CD14-positive monocyte (primary cell): Measurements from ENCODE around the gene KRT17. TPM values are rescaled to one million over a fixed set of nuclear protein-coding genes. Genes with fewer than 3 reads are reported as not detected.

ENCODE experiments used
- DNase-seq, 3 donors: peaks; one replicate each; pipeline ENCODE4 v3.0.0-alpha.2; 2011 to 2022
- H2AFZ ChIP-seq: 2 replicates; pipeline ENCODE4 v1.6.0; 2012; ENCODE audit warnings: mild to moderate bottlenecking, low read depth, low read length, inconsistent platforms; ENCODE audit not compliant: insufficient read depth, poor library complexity, severe bottlenecking
- H3K27ac ChIP-seq, 2 donors: 1 replicate in 1 of 2; 2 replicates in 1 of 2; pipeline ENCODE4 v1.5.1; 2012 to 2013; ENCODE audit warnings: low read length in 2 of 2, control low read depth in 1 of 2, inconsistent platforms in 1 of 2, low read depth in 1 of 2, mild to moderate bottlenecking in 1 of 2
- H3K27me3 ChIP-seq, 2 donors: one replicate each; pipeline versions ENCODE4 v1.6.0 to v1.6.1; 2011 to 2013; ENCODE audit warnings: low read length in 2 of 2; ENCODE audit not compliant: control insufficient read depth in 2 of 2, insufficient read depth in 2 of 2
- H3K36me3 ChIP-seq, 2 donors: replicated peaks in 1 of 2; 1 replicate in 1 of 2; 2 replicates in 1 of 2; pipeline versions ENCODE4 v1.5.1 to v1.6.1; 2012 to 2013; ENCODE audit warnings: low read length in 2 of 2, control low read depth in 1 of 2, inconsistent platforms in 1 of 2, mild to moderate bottlenecking in 1 of 2; ENCODE audit not compliant: insufficient read depth in 2 of 2, control insufficient read depth in 1 of 2
- H3K4me1 ChIP-seq, 2 donors: 1 replicate in 1 of 2; 2 replicates in 1 of 2; pipeline versions ENCODE4 v1.5.1 to v1.6.1; 2012 to 2013; ENCODE audit warnings: low read length in 2 of 2, control low read depth in 1 of 2, inconsistent platforms in 1 of 2, mild to moderate bottlenecking in 1 of 2, moderate library complexity in 1 of 2; ENCODE audit not compliant: insufficient read depth in 2 of 2, control insufficient read depth in 1 of 2
- H3K4me2 ChIP-seq: replicated peaks from 2 replicates; pipeline ENCODE3; 2012; ENCODE audit warnings: low read length, moderate library complexity, mild to moderate bottlenecking; ENCODE audit not compliant: poor library complexity, severe bottlenecking; ENCODE audit errors: extremely low read depth
- H3K4me3 ChIP-seq, 3 experiments: fragments of 200-600 bp in 1 of 3; sonication (generic) in 1 of 3; replicated peaks in 1 of 3; 1 replicate in 2 of 3; 2 replicates in 1 of 3; pipeline ENCODE4 v1.5.1; 2011 to 2013; ENCODE audit warnings: low read length in 3 of 3, mild to moderate bottlenecking in 3 of 3, control low read depth in 2 of 3, low read depth in 2 of 3, inconsistent platforms in 1 of 3, moderate library complexity in 1 of 3
- H3K79me2 ChIP-seq: 2 replicates; pipeline ENCODE4 v1.6.0; 2012; ENCODE audit warnings: mild to moderate bottlenecking, control low read depth, inconsistent platforms, low read length, moderate library complexity; ENCODE audit not compliant: insufficient read depth
- H3K9ac ChIP-seq: 2 replicates; pipeline ENCODE4 v1.6.0; 2017; ENCODE audit warnings: low read length, mild to moderate bottlenecking; ENCODE audit not compliant: insufficient read depth, poor library complexity, severe bottlenecking
- H3K9me3 ChIP-seq, 2 donors: replicated peaks in 1 of 2; 1 replicate in 1 of 2; 2 replicates in 1 of 2; pipeline versions ENCODE4 v1.5.1 to v1.6.1; 2012 to 2013; ENCODE audit warnings: low read length in 2 of 2, control low read depth in 1 of 2; ENCODE audit not compliant: control insufficient read depth in 1 of 2, insufficient read depth in 1 of 2
- H4K20me1 ChIP-seq: 2 replicates; pipeline ENCODE4 v1.6.0; 2012; ENCODE audit warnings: mild to moderate bottlenecking, low read length, control low read depth, moderate library complexity; ENCODE audit not compliant: insufficient read depth
- H3K27ac Mint-ChIP-seq, 7 donors: one replicate each; pipeline ENCODE4 v1.8.0; 2020; ENCODE audit warnings: mild to moderate bottlenecking in 7 of 7, mixed read lengths in 7 of 7, moderate library complexity in 6 of 7, inconsistent platforms in 2 of 7
- H3K27me3 Mint-ChIP-seq, 3 donors: one replicate each; pipeline ENCODE4 v1.8.0; 2021 to 2022; ENCODE audit warnings: low read depth in 3 of 3, mild to moderate bottlenecking in 3 of 3, mixed read lengths in 3 of 3, moderate library complexity in 3 of 3, inconsistent platforms in 1 of 3
- H3K36me3 Mint-ChIP-seq, 2 donors: one replicate each; pipeline ENCODE4 v1.8.0; 2020; ENCODE audit warnings: mixed read lengths in 2 of 2, inconsistent platforms in 1 of 2, mild to moderate bottlenecking in 1 of 2
- H3K4me1 Mint-ChIP-seq: one replicate; pipeline ENCODE4 v1.8.0; 2020; ENCODE audit warnings: mild to moderate bottlenecking, mixed read lengths
- H3K4me3 Mint-ChIP-seq, 2 donors: one replicate each; pipeline ENCODE4 v1.8.0; 2020; ENCODE audit warnings: mild to moderate bottlenecking in 2 of 2, mixed read lengths in 2 of 2, moderate library complexity in 1 of 2
- H3K9me3 Mint-ChIP-seq, 7 donors: one replicate each; pipeline ENCODE4 v1.8.0; 2020 to 2022; ENCODE audit warnings: mixed read lengths in 7 of 7, mild to moderate bottlenecking in 6 of 7, moderate library complexity in 6 of 7, inconsistent platforms in 2 of 7
- CTCF ChIP-seq: fragments of 200-600 bp; IDR thresholded peaks from one replicate; pipeline ENCODE4 v1.8.0; 2022; ENCODE audit warnings: antibody characterized with exemption, mild to moderate bottlenecking
- WGBS: methylation state at CpG from one replicate; pipeline ENCODE4 v1.1.5; 2013; ENCODE audit warnings: missing lambda C conversion rate; ENCODE audit not compliant: insufficient coverage; 5-methylcytosine and 5-hydroxymethylcytosine counted together
- intact Hi-C, 2 donors: fragments of 100-400 bp; cut with micrococcal nuclease; formaldehyde crosslinking; loops; one replicate each; pipeline versions ENCODE4 v1.15.0 to v1.15.1; 2023
- polyA minus RNA-seq: library from RNA; depleted of rRNA, polyadenylated mRNA; stranded (reverse); fragments of >200 nt; gene quantifications from 2 replicates; pipeline ENCODE4 v1.2.3, GENCODE V29; 2012
- polyA plus RNA-seq, 3 donors: library from polyadenylated mRNA; depleted of rRNA in 1 of 3; unstranded in 2 of 3; stranded (reverse) in 1 of 3; fragments of 300-500 nt in 2 of 3; fragments of >200 nt in 1 of 3; fragmentation: Illumina TruSeq in 2 of 3; gene quantifications; 1 replicate in 2 of 3; 2 replicates in 1 of 3; pipeline ENCODE4 v1.2.3, GENCODE V29; 2012 to 2021
- total RNA-seq, 12 experiments: library from RNA in 1 of 12; stranded (reverse) in 1 of 12; fragments of 120-200 nt in 1 of 12; gene quantifications; one replicate each; pipeline ENCODE4 v1.2.4 and lab custom pipeline; 2013 to 2026; ENCODE audit warnings: mixed read lengths in 6 of 12, inconsistent platforms in 1 of 12

The KRT17 gene
- not detected for total RNA-seq (2013)
- polyA plus RNA-seq (under 1 TPM in 1 of 3 donors, not detected in 2; 0.49 TPM), polyA minus RNA-seq (0.55 TPM in 1 of 2 replicates, not detected in the other), total RNA-seq (lab: John Stamatoyannopoulos, UW) (0.06 to 4.8 (median 0.41) reads per million in 11 experiments)

- no peak within 1 kb of the TSS for H3K4me3 Mint-ChIP-seq
- DNase-seq, result peak in 1 of 3 donors; percentile 36
- H3K4me3 ChIP-seq, result no peak within 1 kb of the TSS
- peaks cover 0 to 1% (median 0%) of the 10 kb centered on the region in 7 donors for H3K9me3 Mint-ChIP-seq
- TF ChIP-seq CTCF, result no peak
- no peaks in the 10 kb centered on the region for H3K9me3 ChIP-seq
- H3K4me1 Mint-ChIP-seq, result peaks cover 6% of the 10 kb centered on the region
- H3K27me3 Mint-ChIP-seq, result peaks cover 0 to 15% (median 6%) of the 10 kb centered on the region in 3 donors
- no peaks in the 10 kb centered on the region for H3K36me3 ChIP-seq
- no peak within 1 kb of the TSS for H3K9ac ChIP-seq
- no peak within 1 kb of the TSS for H3K4me2 ChIP-seq
- no peaks in the 10 kb centered on the region for H3K36me3 Mint-ChIP-seq
- WGBS, result 36% methylated on average over 18 of the region's 33 CpGs
- no peak within 1 kb of the TSS for H3K27ac Mint-ChIP-seq
- H4K20me1 ChIP-seq, result no peaks in the 10 kb centered on the region
- no peak within 1 kb of the TSS for H3K27ac ChIP-seq
- no peak within 1 kb of the TSS for H2AFZ ChIP-seq
- no peaks in the 10 kb centered on the region for H3K27me3 ChIP-seq
- no peaks in the 10 kb centered on the region for H3K79me2 ChIP-seq
- H3K4me1 ChIP-seq, result peaks cover 6% of the 10 kb centered on the region in 2 donors
- intact Hi-C loops, result no loop called here
Measured at GRCh38 chr17:41624208-41625101, at the start of gene KRT17. Gene KRT17 (minus strand): TSS chr17:41624575. CDS start chr17:41624509, 66 bp downstream.

- Histone ChIP-seq H3K4me1 (peaks cover 37 to 47% of the 10 kb centered on the region in 2 donors), H3K79me2 (no peaks in the 10 kb centered on the region), H3K36me3 (no peaks in the 10 kb centered on the region), H2AFZ (no peak overlapping the region), H3K4me2 (no peak overlapping the region), H4K20me1 (no peaks in the 10 kb centered on the region), H3K9me3 (no peaks in the 10 kb centered on the region), H3K9ac (no peak overlapping the region), H3K27me3 (no peaks in the 10 kb centered on the region), H3K4me3 (no peak overlapping the region), H3K27ac (no peak overlapping the region)
- no peak for TF ChIP-seq CTCF
- 100% methylated on average over 1 of the region's 7 CpGs for WGBS
- no peak overlapping the region for H3K27ac Mint-ChIP-seq
- peaks cover 42% of the 10 kb centered on the region for H3K4me1 Mint-ChIP-seq
- no peaks in the 10 kb centered on the region for H3K9me3 Mint-ChIP-seq
- intact Hi-C loops, result no loop called here
- no peak for DNase-seq
- H3K4me3 Mint-ChIP-seq, result no peak overlapping the region
- H3K36me3 Mint-ChIP-seq, result peaks cover 0 to 2% of the 10 kb centered on the region in 2 donors
- H3K27me3 Mint-ChIP-seq, result peaks cover 0 to 6% (median 2%) of the 10 kb centered on the region in 3 donors
Measured at GRCh38 chr17:41672153-41672552, 47.8 kb upstream of the KRT17 start.
